Panc1 (cell line): ENCODE results near the gene CHN1.

Experiments
- POLR2AphosphoS5 ChIP-seq: IDR thresholded peaks from 2 replicates; pipeline ENCODE4 v1.6.1; 2012; ENCODE audit warnings: mild to moderate bottlenecking, low read depth, low read length, moderate library complexity
- SIN3A ChIP-seq: IDR thresholded peaks from 2 replicates; pipeline ENCODE4 v1.6.1; 2012; ENCODE audit warnings: low read depth, mild to moderate bottlenecking, low read length, moderate library complexity, borderline replicate concordance; ENCODE audit not compliant: insufficient read depth
- TCF7L2 ChIP-seq: IDR thresholded peaks from 2 replicates; pipeline ENCODE4 v1.6.1; 2011; ENCODE audit warnings: mild to moderate bottlenecking, low read depth, low read length, inconsistent platforms
- TF ChIP-seq, protein P1 (sequence below): fragments of 450-650 bp; IDR thresholded peaks from 2 replicates; pipeline ENCODE4 v1.5.1; 2017; ENCODE audit warnings: mild to moderate bottlenecking
- TF ChIP-seq, protein P2 (sequence below), 2 experiments: IDR thresholded peaks; 2 replicates each; pipeline ENCODE4 v1.6.1; 2011 to 2012; ENCODE audit warnings: low read depth in 2 of 2, control low read depth in 1 of 2, low read length in 1 of 2, mild to moderate bottlenecking in 1 of 2, moderate library complexity in 1 of 2; ENCODE audit not compliant: insufficient read depth in 1 of 2

DNA sequence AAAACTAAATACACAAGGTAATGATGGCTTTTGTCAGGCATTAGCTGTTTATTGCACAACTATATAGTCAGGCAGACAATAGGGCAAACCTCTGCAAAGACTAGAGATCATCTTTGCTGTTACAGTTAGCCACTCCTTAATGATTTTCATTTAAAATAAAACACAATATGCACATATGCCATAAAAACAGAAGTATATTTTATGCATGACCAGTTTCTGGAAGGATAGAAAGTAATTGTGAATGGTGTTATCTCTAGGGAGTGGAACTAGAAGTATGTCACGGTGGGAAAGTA lies 102.0 kb downstream of the CHN1 start:
- no peak for TF ChIP-seq SIN3A
- TF ChIP-seq POLR2AphosphoS5, result no peak
- TF ChIP-seq, protein P1, sequence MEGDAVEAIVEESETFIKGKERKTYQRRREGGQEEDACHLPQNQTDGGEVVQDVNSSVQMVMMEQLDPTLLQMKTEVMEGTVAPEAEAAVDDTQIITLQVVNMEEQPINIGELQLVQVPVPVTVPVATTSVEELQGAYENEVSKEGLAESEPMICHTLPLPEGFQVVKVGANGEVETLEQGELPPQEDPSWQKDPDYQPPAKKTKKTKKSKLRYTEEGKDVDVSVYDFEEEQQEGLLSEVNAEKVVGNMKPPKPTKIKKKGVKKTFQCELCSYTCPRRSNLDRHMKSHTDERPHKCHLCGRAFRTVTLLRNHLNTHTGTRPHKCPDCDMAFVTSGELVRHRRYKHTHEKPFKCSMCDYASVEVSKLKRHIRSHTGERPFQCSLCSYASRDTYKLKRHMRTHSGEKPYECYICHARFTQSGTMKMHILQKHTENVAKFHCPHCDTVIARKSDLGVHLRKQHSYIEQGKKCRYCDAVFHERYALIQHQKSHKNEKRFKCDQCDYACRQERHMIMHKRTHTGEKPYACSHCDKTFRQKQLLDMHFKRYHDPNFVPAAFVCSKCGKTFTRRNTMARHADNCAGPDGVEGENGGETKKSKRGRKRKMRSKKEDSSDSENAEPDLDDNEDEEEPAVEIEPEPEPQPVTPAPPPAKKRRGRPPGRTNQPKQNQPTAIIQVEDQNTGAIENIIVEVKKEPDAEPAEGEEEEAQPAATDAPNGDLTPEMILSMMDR, result no peak
- no peak for TF ChIP-seq TCF7L2
- TF ChIP-seq, protein P2, sequence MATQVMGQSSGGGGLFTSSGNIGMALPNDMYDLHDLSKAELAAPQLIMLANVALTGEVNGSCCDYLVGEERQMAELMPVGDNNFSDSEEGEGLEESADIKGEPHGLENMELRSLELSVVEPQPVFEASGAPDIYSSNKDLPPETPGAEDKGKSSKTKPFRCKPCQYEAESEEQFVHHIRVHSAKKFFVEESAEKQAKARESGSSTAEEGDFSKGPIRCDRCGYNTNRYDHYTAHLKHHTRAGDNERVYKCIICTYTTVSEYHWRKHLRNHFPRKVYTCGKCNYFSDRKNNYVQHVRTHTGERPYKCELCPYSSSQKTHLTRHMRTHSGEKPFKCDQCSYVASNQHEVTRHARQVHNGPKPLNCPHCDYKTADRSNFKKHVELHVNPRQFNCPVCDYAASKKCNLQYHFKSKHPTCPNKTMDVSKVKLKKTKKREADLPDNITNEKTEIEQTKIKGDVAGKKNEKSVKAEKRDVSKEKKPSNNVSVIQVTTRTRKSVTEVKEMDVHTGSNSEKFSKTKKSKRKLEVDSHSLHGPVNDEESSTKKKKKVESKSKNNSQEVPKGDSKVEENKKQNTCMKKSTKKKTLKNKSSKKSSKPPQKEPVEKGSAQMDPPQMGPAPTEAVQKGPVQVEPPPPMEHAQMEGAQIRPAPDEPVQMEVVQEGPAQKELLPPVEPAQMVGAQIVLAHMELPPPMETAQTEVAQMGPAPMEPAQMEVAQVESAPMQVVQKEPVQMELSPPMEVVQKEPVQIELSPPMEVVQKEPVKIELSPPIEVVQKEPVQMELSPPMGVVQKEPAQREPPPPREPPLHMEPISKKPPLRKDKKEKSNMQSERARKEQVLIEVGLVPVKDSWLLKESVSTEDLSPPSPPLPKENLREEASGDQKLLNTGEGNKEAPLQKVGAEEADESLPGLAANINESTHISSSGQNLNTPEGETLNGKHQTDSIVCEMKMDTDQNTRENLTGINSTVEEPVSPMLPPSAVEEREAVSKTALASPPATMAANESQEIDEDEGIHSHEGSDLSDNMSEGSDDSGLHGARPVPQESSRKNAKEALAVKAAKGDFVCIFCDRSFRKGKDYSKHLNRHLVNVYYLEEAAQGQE (IDR thresholded peaks at IDR 0.05; ENCODE audit: insufficient read depth in 1 of 2, low read depth in 2 of 2, low read length in 1 of 2), result no peak
